IMR-90 (cell line): ENCODE results near the gene LHFPL3. TPM values are rescaled to one million over a fixed set of nuclear protein-coding genes. Genes with fewer than 3 reads are reported as not detected.

Experiments used
- ATAC-seq: fragments of 200-7000 bp; cut with Tn5 transposase; 2 replicates; pipeline ENCODE4 v1.9.1; 2020; ENCODE audit warnings: low read depth, mild to moderate bottlenecking, moderate library complexity
- BruUV-seq: library from RNA; stranded (reverse); fragments of 400-500 nt; replicated peaks from 2 replicates; lab custom pipeline; 2021; lab: Mats Ljungman, UMichigan
- CTCF ChIA-PET: fragments of 300-600 bp; formaldehyde crosslinking; extraction: SDS; loops from one replicate; lab custom pipeline; 2021; ENCODE audit warnings: antibody characterized with exemption; lab: Yijun Ruan, JAX
- POLR2A ChIA-PET: fragments of 300-600 bp; sonication (Branson Sonifier 250); formaldehyde crosslinking; loops from one replicate; lab custom pipeline; 2022; ENCODE audit warnings: antibody characterized with exemption; ENCODE audit not compliant: unreplicated experiment; lab: Charles Lee
- DNase-seq: peaks from one replicate; pipeline ENCODE4 v3.0.0; 2013
- H2AFZ ChIP-seq: replicated peaks from 2 replicates; pipeline ENCODE3; 2013; ENCODE audit warnings: low read length, mild to moderate bottlenecking; ENCODE audit not compliant: poor library complexity
- H2AK5ac ChIP-seq: 2 replicates; pipeline ENCODE4 v1.6.1; 2013; ENCODE audit warnings: low read depth, low read length, inconsistent platforms
- H2AK9ac ChIP-seq: replicated peaks from 2 replicates; pipeline ENCODE3; 2013; ENCODE audit warnings: mild to moderate bottlenecking, low read depth, low read length, moderate library complexity; ENCODE audit not compliant: poor library complexity
- H2BK120ac ChIP-seq: 2 replicates; pipeline ENCODE4 v1.6.1; 2013; ENCODE audit warnings: low read depth, low read length, inconsistent platforms
- H2BK15ac ChIP-seq: 3 replicates; pipeline ENCODE4 v1.6.1; 2013; ENCODE audit warnings: low read depth, low read length, inconsistent platforms
- H2BK20ac ChIP-seq: 2 replicates; pipeline ENCODE4 v1.6.1; 2013; ENCODE audit warnings: low read depth, mild to moderate bottlenecking, inconsistent platforms, low read length, moderate library complexity
- H2BK5ac ChIP-seq: 2 replicates; pipeline ENCODE4 v1.6.1; 2013; ENCODE audit warnings: mild to moderate bottlenecking, low read depth, low read length, inconsistent platforms; ENCODE audit not compliant: poor library complexity, severe bottlenecking
- H3K14ac ChIP-seq: replicated peaks from 2 replicates; pipeline ENCODE4 v1.6.1; 2013; ENCODE audit warnings: low read depth, low read length, inconsistent platforms
- H3K18ac ChIP-seq: 2 replicates; pipeline ENCODE4 v1.6.1; 2013; ENCODE audit warnings: low read depth, low read length, control low read depth
- H3K23ac ChIP-seq: 2 replicates; pipeline ENCODE4 v1.6.1; 2013; ENCODE audit warnings: low read depth, low read length, inconsistent platforms
- H3K27ac ChIP-seq: 2 replicates; pipeline ENCODE4 v1.5.1; 2013; ENCODE audit warnings: mild to moderate bottlenecking, control low read depth, low read length; ENCODE audit not compliant: insufficient read depth
- H3K27me3 ChIP-seq: 2 replicates; pipeline ENCODE4 v1.6.1; 2013; ENCODE audit warnings: low read length; ENCODE audit not compliant: control insufficient read depth, insufficient read depth
- H3K36me3 ChIP-seq: 2 replicates; pipeline ENCODE4 v1.6.1; 2013; ENCODE audit warnings: low read length, mixed read lengths; ENCODE audit not compliant: control insufficient read depth, insufficient read depth
- H3K4ac ChIP-seq: 2 replicates; pipeline ENCODE4 v1.6.1; 2013; ENCODE audit warnings: low read depth, low read length, inconsistent platforms
- H3K4me1 ChIP-seq: 2 replicates; pipeline ENCODE4 v1.6.1; 2013; ENCODE audit warnings: low read length, mixed read lengths; ENCODE audit not compliant: control insufficient read depth, insufficient read depth
- H3K4me2 ChIP-seq: 2 replicates; pipeline ENCODE4 v1.6.1; 2013; ENCODE audit warnings: low read depth, mild to moderate bottlenecking, control low read depth, low read length, moderate library complexity
- H3K4me3 ChIP-seq: 2 replicates; pipeline ENCODE4 v1.5.1; 2013; ENCODE audit warnings: low read depth, mild to moderate bottlenecking, control low read depth, low read length, moderate library complexity; ENCODE audit not compliant: insufficient read depth
- H3K56ac ChIP-seq: 2 replicates; pipeline ENCODE4 v1.6.1; 2013; ENCODE audit warnings: low read length, inconsistent platforms; ENCODE audit not compliant: insufficient read depth; ENCODE audit errors: extremely low read depth
- H3K79me1 ChIP-seq, 2 experiments: 2 replicates each; pipeline ENCODE4 v1.6.1; 2013; ENCODE audit warnings: low read length in 2 of 2, inconsistent platforms in 1 of 2, low read depth in 1 of 2
- H3K9ac ChIP-seq: 2 replicates; pipeline ENCODE4 v1.6.1; 2013; ENCODE audit warnings: low read depth, low read length, control low read depth
- H3K9me1 ChIP-seq: 2 replicates; pipeline ENCODE4 v1.6.1; 2013; ENCODE audit warnings: low read length, inconsistent platforms; ENCODE audit not compliant: insufficient read depth
- H3K9me3 ChIP-seq: 2 replicates; pipeline ENCODE4 v1.6.1; 2013; ENCODE audit warnings: low read length; ENCODE audit not compliant: control insufficient read depth, insufficient read depth
- H4K20me1 ChIP-seq: 2 replicates; pipeline ENCODE4 v1.6.1; 2013; ENCODE audit warnings: low read length, inconsistent platforms; ENCODE audit not compliant: insufficient read depth
- H4K5ac ChIP-seq: 2 replicates; pipeline ENCODE4 v1.6.1; 2013; ENCODE audit warnings: mild to moderate bottlenecking, low read depth, low read length, control low read depth
- H4K8ac ChIP-seq, 2 experiments: 2 replicates each; pipeline ENCODE4 v1.6.1; 2013; ENCODE audit warnings: low read depth in 2 of 2, low read length in 2 of 2, control low read depth in 1 of 2, inconsistent platforms in 1 of 2
- H4K91ac ChIP-seq: 2 replicates; pipeline ENCODE4 v1.6.1; 2013; ENCODE audit warnings: low read depth, low read length, inconsistent platforms; ENCODE audit not compliant: insufficient read depth
- BHLHE40 ChIP-seq: fragments of 150-350 bp; IDR thresholded peaks from 2 replicates; pipeline ENCODE4 v1.6.1; 2016; ENCODE audit warnings: mild to moderate bottlenecking, low read depth, low read length
- CEBPB ChIP-seq: IDR thresholded peaks from 2 replicates; pipeline ENCODE4 v1.6.1; 2012; ENCODE audit warnings: low read depth, low read length, improper control_type of control experiment
- CHD1 ChIP-seq: IDR thresholded peaks from 2 replicates; pipeline ENCODE4 v1.6.1; 2012; ENCODE audit warnings: low read depth, low read length, improper control_type of control experiment
- FOS ChIP-seq: fragments of 150-350 bp; IDR thresholded peaks from 2 replicates; pipeline ENCODE4 v1.6.1; 2016; ENCODE audit warnings: low read depth, low read length
- MAFK ChIP-seq: IDR thresholded peaks from 2 replicates; pipeline ENCODE4 v1.6.1; 2012; ENCODE audit warnings: low read depth, low read length, improper control_type of control experiment
- POLR2A ChIP-seq: IDR thresholded peaks from 2 replicates; pipeline ENCODE4 v1.6.1; 2012; ENCODE audit warnings: mild to moderate bottlenecking, low read depth, low read length
- RAD21 ChIP-seq: IDR thresholded peaks from 2 replicates; pipeline ENCODE4 v1.6.1; 2012; ENCODE audit warnings: low read length, improper control_type of control experiment
- RFX5 ChIP-seq: IDR thresholded peaks from 2 replicates; pipeline ENCODE4 v1.8.0; 2012; ENCODE audit warnings: low read depth, mild to moderate bottlenecking, low read length, moderate library complexity
- SMC3 ChIP-seq: fragments of 150-350 bp; IDR thresholded peaks from 2 replicates; pipeline ENCODE4 v1.6.1; 2016; ENCODE audit warnings: low read depth, mild to moderate bottlenecking, antibody characterized with exemption, low read length, moderate library complexity
- WGBS, 2 experiments: methylation state at CpG; one replicate each; pipeline versions ENCODE4 v1.1.5 to v1.1.7; 2013; ENCODE audit warnings: missing lambda C conversion rate in 2 of 2; ENCODE audit not compliant: insufficient read length in 1 of 2; ENCODE audit errors: extremely low coverage in 2 of 2; 5-methylcytosine and 5-hydroxymethylcytosine counted together
- dilution Hi-C: fragments of 300-500 bp; cut with HindIII; formaldehyde crosslinking; loops from one replicate; pipeline ENCODE4 v1.14.3; 2018; ENCODE audit warnings: low sequenced_read_pairs; ENCODE audit not compliant: unreplicated experiment
- in situ Hi-C: fragments of 300-500 bp; cut with MboI; formaldehyde crosslinking; loops from 3 replicates; pipeline ENCODE4 v1.14.3; 2019; ENCODE audit warnings: low sequenced_read_pairs, inconsistent platforms, mixed read lengths
- intact Hi-C: fragments of 100-400 bp; cut with micrococcal nuclease; formaldehyde crosslinking; loops from 2 replicates; pipeline ENCODE4 v1.10.0; 2022
- polyA plus RNA-seq, 3 experiments: library from polyadenylated mRNA; depleted of rRNA; stranded (reverse); fragments of >200 nt; gene quantifications; 2 replicates each; pipeline ENCODE4 v1.2.3, GENCODE V29; 2012; ENCODE audit warnings: low replicate concordance in 1 of 3
- total RNA-seq: library from RNA; depleted of rRNA; stranded (reverse); fragments of >200 nt; gene quantifications from 2 replicates; pipeline ENCODE4 v1.2.3, GENCODE V29; 2012
- TF ChIP-seq, protein P1 (sequence below): conservative IDR thresholded peaks from 2 replicates; pipeline ENCODE4 v1.5.1; 2012; ENCODE audit warnings: mild to moderate bottlenecking, low read depth, low read length, improper control_type of control experiment
- TF ChIP-seq, protein P2 (sequence below): fragments of 150-350 bp; IDR thresholded peaks from 2 replicates; pipeline ENCODE4 v1.6.1; 2017; ENCODE audit warnings: mild to moderate bottlenecking, antibody characterized with exemption, low read length, low read depth

LHFPL3 gene
- total and polyA plus RNA-seq, 2 of the 4 experiments (the other 2 are of a cell fraction): not detected

DNA sequence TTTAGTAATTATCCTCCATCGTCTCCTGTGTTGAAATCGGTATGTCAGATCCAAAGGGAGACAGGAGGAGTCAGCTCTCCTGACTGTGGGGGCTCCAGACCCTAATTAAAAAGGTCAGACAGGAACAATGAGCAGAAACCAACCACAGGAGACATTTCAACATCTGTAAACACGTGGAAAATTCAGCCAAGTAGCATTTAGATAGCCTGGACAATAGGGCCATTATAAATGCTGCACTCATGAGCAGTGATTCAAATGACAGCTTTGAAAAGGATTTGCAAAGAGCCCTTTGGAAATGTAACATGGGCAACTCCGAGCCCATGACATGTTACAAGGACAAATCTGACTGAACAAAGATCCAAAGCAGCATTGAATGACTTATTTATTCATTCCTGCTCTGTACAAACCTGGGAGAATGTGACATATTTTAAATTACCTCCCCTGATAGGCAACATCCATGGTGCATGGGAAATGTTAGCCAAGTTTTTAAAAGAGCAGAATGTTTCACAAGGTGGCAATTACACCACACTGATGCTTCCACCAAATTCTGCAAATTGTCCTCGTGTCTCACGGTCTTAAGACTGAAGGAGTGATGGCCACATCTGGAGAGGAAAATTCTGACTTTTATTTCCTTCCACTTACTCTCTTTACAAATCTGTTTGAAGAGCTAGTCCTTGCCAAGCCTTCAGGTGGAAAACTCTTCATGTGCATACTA is 572.3 kb downstream of the LHFPL3 start:
- WGBS, 2 experiments: no CpG with 5 or more reads among the region's 6 CpGs
- H3K36me3 ChIP-seq: no peaks in the 10 kb centered on the region
- H3K4me3 ChIP-seq: no peak overlapping the region
- H2BK15ac ChIP-seq: no peak overlapping the region
- H3K56ac ChIP-seq: no peak overlapping the region
- no peaks in the 10 kb centered on the region for H3K79me1 ChIP-seq
- no peak overlapping the region for H3K23ac ChIP-seq
- intact Hi-C loops (no loop called here), dilution Hi-C loops (no loop called here), in situ Hi-C loops (no loop called here)
- H2AK9ac ChIP-seq: no peak overlapping the region
- ChIA-PET POLR2A (no interaction called here), CTCF (interaction anchor here (1.0 kb wide), 1 partner anchor 17 kb away, joined by 4 read pairs; no protein-coding TSS in a partner anchor)
- H4K8ac ChIP-seq: no peak overlapping the region
- H2BK120ac ChIP-seq: no peak overlapping the region
- BruUV-seq: no TSS peak
- H2AFZ ChIP-seq: no peak overlapping the region
- H3K9me3 ChIP-seq: no peaks in the 10 kb centered on the region
- H3K4me2 ChIP-seq: no peak overlapping the region
- ATAC-seq (no peak), DNase-seq (no peak)
- H2BK20ac ChIP-seq: no peak overlapping the region
- H3K4me1 ChIP-seq: no peaks in the 10 kb centered on the region
- no peaks in the 10 kb centered on the region for H3K9me1 ChIP-seq
- no peak overlapping the region for H2BK5ac ChIP-seq
- H2AK5ac ChIP-seq: no peak overlapping the region
- no peak overlapping the region for H4K5ac ChIP-seq
- no peak overlapping the region for H4K91ac ChIP-seq
- TF ChIP-seq, protein P1, sequence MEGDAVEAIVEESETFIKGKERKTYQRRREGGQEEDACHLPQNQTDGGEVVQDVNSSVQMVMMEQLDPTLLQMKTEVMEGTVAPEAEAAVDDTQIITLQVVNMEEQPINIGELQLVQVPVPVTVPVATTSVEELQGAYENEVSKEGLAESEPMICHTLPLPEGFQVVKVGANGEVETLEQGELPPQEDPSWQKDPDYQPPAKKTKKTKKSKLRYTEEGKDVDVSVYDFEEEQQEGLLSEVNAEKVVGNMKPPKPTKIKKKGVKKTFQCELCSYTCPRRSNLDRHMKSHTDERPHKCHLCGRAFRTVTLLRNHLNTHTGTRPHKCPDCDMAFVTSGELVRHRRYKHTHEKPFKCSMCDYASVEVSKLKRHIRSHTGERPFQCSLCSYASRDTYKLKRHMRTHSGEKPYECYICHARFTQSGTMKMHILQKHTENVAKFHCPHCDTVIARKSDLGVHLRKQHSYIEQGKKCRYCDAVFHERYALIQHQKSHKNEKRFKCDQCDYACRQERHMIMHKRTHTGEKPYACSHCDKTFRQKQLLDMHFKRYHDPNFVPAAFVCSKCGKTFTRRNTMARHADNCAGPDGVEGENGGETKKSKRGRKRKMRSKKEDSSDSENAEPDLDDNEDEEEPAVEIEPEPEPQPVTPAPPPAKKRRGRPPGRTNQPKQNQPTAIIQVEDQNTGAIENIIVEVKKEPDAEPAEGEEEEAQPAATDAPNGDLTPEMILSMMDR: no peak
- no peak for TF ChIP-seq SMC3
- no peak for TF ChIP-seq BHLHE40
- TF ChIP-seq FOS: no peak
- no peak for TF ChIP-seq RFX5
- no peak for TF ChIP-seq POLR2A
- TF ChIP-seq CEBPB: no peak
- TF ChIP-seq MAFK: no peak
- TF ChIP-seq, protein P2, sequence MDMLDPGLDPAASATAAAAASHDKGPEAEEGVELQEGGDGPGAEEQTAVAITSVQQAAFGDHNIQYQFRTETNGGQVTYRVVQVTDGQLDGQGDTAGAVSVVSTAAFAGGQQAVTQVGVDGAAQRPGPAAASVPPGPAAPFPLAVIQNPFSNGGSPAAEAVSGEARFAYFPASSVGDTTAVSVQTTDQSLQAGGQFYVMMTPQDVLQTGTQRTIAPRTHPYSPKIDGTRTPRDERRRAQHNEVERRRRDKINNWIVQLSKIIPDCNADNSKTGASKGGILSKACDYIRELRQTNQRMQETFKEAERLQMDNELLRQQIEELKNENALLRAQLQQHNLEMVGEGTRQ: no peak
- no peak for TF ChIP-seq RAD21
- no peak for TF ChIP-seq CHD1
- peaks cover 20% of the 10 kb centered on the region for H3K27me3 ChIP-seq
- H3K18ac ChIP-seq: no peak overlapping the region
- no peak overlapping the region for H3K4ac ChIP-seq
- H3K9ac ChIP-seq: no peak overlapping the region
- no peak overlapping the region for H3K27ac ChIP-seq
- H4K20me1 ChIP-seq: no peaks in the 10 kb centered on the region
- no peak overlapping the region for H3K14ac ChIP-seq
